AG08396 (cell line): ENCODE results near the gene ZNF217.
"Not testable (repeated sequence)": the region's sequence is repeated elsewhere in the genome, so short reads cannot be mapped to it uniquely, and the experiment has no call there.

ENCODE experiments used
- DNase-seq: peaks from one replicate; pipeline ENCODE4 v3.0.0; 2012; ENCODE audit warnings: low spot score, mixed read lengths

The ZNF217 gene

DNA sequence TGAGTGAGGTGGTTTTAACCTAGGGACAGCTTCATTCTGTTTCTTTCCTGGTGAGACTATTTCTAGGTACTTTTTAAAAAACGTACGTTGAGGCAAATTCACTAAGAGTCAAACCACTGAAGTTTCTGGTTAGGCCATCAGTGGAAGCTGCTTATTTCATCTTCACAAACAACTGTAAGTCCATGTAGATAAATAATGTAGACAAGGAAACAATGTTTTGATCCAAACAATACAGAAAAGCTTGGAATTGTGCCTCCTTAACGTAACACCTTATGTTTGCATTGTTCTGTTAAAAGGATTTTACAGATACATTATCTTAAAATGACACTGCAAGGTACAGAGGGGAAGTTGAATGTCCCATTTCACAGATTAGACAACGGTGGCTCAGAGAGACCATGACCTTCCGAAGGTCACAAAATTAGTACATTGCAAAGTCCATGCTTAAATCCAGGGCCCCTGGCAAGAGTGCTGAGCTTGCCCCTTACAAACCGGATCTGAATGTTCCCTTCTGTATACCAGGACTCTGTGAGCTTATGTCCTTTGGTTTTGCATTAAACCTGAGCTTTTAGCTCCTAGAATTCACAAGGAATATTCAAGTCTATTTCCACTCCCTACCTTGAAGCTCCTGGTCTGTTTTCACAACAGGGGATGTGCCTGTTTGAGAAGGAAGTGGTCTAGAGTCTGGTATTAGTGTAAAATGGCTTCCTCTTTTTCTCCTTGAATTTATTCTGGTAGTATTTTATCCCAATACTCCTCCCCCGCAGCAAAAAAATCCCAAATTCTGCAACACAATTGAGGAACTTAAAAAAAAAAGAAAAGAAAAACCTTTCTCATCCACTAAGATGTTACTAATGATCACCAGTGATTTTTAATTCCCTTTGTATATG is 28.9 kb upstream of the ZNF217 start:
- no peak for DNase-seq

DNA sequence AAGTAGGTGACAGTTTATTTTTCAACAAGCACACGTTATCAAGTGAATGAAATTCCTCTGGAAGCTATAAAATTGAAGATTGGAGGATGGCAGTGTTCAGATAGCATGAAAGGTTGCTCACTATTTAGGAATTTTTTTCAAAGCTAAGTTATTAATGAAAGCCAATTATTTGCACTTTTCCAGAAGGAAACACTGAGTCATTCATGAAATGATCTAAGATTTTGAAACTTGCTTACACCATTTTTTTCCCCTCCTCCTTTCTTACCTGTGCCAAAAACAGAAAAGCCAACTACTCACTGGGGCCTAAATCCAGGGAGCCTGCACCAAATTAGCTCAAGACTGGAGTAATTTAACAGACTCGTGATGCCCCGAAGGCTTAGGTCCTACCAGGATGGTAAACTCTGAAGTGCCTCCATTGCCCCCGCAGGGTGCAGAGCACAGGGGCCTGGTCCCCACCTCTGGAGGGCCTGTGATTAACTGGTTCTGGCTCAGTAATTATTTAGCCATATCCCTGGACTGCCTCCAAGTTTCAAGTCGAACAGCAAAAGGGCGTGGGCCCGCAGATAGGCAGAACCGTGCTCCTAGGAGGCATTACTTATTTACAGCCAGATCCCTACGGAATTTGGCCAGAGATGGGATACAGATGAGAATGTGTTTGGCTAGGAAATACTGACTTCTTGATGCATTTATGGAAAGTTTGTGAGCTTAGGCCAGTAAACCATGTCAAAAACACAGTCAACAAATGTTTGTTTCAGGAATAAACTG is 28.0 kb upstream of the ZNF217 start:
- peak; percentile 49 for DNase-seq

DNA sequence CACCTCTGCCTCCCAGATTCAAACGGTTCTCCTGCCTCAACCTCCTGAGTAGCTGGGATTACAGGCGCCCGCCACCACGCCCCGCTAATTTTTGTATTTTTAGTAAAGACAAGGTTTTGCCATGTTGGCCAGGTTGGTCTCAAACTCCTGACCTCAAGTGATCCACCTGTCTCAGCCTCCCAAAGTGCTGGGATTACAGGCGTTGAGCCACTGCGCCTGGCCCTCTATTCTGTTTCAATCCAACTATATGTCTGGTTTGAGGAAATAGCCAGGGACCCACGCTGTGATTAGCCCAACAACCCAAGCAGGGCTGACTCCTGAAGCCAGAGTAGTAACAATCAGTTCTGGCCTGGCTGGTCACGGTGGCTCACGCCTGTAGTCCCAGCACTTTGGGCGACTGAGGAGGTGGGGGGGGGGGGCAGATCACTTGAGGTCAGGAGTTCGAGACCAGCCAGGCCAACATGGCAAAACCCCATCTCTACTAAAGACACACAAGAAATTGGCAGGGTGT is 24.9 kb upstream of the ZNF217 start:
- not testable (repeated sequence) for DNase-seq

DNA sequence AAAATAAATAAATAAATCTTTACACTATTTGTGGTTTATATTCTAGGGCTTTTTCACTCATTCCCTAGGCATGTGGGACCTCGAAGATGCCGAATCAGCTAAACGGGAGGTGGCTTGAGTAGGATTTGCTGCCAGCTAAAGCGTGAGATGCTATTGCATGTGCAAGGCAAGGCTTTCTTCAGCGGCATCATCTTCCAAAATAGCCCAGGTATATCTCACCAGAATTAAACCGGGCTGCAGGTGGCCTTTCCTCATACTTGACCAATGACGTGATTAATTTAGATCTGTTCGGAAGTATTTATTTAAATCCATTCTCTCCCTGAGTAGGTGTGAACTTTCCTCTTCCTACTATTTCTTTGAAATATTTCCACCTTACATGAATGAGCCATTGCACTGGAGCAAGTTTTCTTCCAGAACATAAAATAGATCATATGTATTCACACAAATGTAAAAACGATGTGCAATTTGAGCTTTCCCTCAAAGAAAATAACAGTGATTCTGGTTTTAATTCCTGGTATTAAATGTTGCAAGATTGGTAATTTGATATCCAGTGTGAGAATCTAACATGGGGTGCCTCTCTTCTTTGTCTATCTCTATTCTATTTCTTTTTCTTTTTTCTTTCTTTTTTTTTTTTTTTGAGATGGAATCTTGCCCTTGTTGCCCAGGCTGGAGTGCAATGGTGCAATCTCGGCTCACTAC is 24.3 kb upstream of the ZNF217 start:
- no peak for DNase-seq

DNA sequence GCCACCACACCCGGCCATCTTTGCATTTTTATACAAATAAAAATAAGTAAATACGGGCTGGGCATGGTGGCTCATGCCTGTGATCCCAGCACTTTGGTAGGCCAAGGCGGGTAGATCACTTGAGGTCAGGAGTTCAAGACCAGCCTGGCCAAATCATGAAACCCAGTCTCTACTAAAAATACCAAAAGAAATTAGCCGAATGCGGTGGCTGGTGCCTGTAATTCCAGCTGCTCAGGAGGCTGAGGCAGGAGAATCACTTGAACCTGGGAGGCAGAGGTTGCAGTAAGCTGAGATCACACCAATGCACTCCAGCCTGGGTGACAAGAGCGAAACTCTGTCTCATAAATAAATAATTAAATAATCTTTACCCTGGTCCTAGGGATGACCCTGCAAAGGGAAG is 22.9 kb upstream of the ZNF217 start:
- DNase-seq: not testable (repeated sequence)

DNA sequence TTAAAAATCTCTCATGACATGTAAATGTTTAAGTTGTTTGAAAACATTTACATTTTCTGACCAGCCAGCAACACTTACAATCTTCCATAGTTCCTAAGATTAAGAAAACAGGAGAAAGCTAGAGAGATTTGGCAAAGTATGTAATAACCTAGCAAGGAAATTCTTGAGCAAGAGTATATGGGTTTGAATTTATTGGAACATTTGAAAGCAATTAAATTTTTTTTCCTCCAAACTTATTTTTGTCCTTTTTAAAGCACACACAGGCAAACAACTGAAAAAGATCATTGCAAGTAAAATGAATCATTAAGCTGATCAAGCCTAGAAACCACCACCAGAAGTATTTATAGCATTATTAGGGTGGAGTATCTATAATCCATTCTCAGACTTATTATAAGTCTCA is 20.1 kb upstream of the ZNF217 start:
- DNase-seq: no peak

DNA sequence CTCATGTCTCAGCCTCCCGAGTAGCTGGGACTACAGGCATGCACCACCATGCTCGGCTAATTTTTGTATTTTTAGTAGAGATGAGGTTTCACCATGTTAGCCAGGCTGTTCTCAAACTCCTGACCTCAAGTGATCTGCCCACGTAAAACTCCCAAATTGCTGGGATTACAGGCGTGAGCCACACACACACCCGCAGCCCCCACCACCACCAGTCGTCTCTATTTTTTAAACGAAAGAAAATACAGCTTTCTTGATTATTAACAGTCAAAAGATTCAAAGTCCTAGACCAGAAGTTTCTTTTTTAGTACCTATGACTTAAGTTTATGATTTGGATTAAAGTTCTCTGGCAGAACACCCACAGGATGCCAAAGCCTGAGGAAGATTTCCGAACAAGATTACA is 18.6 kb upstream of the ZNF217 start:
- DNase-seq: not testable (repeated sequence)

DNA sequence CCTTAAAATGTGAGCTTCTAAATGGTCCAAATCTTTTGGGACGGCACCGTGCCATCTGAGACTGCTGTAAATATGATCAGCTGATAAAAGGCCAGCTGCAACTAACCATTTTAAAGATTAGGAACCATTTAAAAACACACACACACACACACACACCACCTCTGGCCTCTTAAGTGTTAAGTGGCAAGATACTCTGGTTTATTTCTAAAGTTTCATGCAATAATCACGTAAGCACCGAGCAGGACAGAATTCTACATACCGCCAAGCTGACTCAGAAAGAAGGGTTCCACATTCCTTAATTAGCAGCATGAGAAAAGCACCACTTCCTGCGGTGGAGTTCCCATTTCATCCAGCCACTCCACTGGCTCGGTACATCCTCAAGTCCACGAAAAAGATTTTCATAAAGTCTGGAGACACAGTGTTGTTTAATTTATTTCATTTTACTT is 17.8 kb upstream of the ZNF217 start:
- DNase-seq: peak; percentile 81

DNA sequence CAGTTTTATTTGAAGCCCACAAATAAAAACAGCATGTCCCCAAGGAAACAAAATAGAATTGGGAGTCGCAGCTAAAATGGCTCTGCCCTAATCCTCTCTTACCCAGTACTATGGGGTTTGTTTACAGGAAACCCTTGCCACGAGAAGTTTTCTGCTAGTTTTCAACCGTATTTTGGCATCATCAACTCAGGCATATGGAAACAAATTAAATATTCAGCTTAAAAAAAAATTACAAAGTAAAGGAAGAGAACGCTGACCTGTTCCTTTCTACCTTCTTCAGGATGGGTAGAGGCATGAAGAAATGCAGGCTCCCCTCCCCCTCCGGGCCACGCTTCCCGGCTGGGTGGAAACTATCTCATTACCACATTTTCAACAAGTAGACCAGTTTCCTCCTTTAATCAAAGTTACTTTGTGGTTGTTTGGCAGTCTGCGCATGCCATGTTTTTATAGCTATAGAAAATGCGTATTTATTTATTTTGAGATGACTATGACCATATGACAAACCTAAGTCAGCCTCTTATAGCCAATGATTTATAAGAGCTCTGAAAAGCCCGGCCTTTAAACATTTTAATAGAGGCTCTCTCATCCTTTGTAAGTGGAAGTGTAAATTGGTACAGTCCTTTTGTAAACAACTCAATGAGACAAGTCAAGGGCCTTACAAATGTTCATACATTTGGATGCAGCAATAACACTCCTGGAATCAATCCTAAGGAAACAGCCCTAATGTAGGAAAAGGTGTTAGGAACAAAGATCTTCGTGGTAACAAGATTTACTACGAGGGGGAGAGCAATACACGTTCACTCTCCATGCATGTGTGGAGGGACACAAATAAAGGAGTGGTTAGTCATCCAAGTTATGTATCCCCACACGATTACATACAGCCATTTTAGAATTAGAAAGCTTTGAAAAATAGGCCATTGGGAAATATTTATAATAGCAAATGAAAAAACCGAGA is 16.1 kb upstream of the ZNF217 start:
- DNase-seq: no peak

DNA sequence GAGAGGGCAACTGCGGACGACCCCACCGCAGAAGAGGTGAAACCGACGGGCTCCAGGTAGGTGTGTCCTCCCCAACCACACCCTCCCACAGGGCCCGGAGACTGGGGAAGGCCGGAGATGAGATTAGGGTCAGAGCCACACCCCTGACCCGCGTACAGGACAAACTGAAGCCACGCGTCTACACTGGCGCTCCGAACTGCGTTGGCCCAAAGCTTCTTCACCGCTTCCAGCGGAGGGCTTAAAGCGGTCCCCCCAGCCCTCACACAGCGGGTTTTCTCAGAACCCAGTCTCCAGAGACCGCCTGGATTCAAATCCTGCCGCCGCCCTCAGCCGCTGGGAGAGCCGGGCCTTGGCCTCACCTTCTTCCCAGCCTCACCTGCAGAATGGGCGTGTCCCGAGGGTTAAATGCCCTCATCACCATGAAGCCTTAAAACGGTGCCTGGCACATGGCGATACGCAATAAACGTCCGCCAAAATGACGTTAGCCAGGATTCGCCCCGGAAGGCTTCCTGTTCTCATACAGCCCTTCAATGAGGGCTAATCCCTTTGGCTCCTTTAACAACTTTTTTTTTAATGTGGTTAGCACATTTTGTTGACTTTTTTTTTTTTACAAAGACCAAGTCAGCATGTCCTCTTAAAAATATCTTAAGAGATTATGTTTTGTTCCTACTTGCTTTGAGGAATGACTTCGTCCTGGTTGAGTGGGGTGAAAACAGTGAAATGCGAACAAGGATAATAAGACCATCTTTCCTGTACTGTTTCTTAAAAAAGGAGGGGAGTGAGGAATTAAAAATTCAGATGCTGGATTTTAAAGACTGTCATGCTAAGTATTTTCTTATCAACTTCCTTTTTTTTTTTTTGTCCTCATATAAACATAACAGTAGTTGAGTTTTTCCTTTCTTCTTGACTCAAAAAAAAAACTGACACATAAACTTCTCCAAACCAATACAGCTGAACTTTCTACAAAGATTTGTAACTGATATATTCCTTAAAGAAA is 15.1 kb upstream of the ZNF217 start:
- DNase-seq: no peak

DNA sequence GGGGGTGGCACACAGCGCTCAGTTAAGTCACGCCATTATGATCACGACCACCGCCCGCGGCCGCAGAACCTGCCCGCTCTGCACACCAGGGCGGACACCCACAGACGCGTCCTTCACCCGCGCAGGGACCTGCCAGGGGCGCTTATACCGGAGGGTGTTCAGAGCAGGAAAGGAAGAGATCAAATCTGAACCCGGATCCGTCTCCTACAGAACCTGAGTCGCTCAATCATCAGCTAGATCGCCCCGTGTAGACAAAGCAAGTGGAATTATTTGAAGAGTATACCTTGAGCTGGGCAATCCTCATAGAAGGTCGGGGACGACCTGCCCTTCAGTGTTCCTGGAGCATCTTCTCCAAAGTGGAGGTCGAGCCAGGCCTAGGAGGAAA is 14.4 kb upstream of the ZNF217 start:
- DNase-seq: no peak

DNA sequence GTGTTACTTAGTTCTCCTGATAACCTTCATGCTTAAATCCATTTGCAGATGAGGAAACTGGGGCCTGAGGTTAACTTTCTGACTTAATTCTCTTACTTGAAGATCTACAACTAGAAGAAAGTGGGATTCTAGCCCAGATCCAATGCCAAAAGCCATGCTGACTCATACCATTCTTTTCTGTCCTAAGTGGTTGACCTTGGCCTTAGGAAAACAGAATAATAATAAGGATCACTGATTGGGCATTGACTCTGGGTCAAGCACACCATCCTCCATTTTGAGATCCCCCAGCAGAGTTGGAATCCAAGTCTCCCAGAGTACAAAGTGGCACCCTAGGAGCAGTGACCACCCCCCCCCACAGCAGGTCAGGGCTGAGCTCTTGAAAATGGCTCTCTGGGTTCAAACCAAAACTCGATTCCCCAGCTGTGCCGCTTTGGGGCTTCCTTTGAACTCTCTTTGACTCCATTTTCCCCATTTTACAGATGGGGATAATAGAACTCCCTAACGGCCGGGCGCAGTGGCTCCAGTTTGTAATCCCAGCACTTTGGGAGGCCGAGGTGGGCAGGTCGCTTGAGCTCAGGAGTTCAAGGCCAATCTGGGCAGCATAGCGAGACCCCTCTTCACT is 12.8 kb upstream of the ZNF217 start:
- DNase-seq: peak; percentile 48

DNA sequence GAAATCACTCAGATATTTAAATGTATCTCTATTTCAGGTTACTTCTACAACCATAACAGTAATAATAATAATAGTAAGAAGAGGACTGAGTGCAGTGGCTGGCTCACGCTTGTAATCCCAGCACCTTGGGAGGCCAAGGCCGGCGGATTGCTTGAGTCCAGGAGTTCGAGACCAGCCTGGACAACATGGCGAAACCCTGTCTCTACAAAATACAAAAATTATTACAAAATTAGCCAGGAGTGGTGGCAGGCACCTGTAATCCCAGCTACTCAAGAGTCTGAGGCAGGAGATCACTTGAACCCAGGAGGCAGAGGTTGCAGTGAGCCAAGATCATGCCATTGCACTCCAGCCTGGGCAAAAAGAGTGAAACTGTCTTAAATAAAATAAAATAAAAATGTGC is 11.8 kb upstream of the ZNF217 start:
- not testable (repeated sequence) for DNase-seq

DNA sequence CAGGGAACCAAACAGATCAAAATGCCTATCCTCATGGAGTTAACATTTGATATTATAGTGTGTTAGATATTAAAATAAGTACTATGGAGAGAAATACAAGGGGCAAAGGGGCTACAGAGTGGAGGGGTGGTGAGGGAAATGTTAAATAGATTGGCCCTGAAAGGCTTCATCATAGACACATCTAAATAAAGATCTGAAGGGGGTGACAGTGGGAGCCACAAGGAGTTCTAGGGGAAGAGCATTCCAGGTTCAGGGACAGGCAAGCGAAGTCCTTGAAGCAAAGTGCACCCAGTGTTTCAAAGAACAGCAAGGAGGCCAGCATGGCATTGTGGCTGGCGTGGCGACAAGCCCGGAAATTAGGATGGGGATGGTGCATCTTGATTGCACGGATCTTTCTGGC is 11.2 kb upstream of the ZNF217 start:
- not testable (repeated sequence) for DNase-seq

DNA sequence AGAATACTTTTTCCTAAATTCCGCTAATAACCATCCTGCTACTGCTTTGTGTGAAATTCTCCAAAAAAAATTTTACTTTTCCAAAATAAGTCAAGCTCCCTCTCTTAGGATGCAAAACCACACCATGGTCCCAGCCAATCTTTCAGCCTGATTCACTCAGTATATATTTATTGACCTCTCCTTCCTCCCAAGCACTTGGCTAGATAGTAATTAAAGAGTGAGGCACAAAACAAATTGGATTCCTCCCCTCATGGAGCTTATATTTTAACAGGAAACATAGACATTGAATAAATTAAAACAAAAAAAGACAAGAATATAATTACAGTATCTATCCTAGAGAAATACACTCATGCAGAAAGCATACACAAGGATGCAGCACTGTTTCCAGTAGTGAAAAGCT is 9.0 kb upstream of the ZNF217 start:
- DNase-seq: no peak

DNA sequence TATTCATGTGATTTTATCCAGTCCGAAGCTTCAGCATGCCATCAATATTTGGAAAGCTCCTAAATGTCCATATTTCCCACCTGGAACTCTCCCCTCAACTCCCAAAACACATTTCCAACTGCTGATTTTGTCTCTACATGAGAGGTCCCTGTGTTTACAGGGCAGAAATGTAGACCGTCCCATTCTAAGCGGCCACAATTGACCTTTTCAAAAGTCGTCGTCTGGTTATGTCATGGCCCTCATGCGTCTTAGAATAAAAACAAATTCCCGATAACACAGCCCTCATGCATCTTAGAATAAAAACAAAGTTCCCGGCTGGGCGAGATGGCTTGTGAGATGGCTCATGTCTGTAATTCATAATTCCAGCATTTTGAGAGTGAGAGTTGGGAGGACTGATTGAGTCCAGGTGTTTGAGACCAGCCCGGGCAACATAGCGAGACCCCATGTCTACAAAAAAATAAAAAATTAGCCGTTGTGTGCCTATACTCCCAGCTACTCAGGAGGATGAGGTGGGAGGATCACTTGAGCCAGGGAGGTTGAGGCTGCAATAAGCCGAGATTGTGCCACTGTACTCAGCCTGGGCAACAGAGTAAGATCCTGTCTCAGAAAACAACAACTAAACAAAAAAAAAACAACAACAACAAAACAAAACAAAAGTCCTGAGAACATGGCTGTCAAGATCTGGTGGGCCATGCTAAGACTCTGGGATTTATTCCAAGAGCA is 6.4 kb upstream of the ZNF217 start:
- no peak for DNase-seq

DNA sequence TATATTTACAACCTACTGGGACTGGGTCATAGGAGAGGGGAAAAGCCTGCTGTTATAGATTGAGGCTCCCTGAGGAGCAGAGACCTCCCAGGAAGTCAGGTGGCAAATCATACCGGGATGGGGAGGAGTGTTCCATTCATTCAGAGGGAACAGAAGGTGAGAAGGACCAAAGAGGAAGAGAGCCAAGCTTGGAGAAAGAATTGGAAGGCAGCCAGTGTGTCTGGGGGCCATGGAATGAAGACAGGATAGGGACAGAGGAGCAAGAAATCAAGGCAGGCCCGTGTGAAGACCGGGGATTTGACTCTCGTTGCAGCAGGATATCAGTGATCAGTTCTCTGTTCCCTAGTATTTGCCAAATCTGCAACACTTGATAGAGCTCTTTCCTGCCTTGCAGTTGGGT is 5.7 kb upstream of the ZNF217 start:
- no peak for DNase-seq

DNA sequence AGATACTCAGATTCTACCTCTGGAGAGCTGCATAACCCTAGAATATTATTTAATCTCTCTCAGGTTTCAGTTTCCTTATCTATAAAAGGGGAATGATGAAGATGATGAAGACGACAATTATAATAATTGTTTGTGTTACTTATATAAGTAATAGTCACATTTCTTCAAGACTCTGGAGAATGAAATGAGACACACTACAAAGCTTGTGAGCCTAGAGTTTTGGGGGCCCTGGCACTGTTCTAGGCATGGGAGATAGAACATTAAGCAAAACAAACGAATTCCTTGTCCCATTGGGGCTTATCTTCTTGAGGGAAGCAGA is 5.4 kb upstream of the ZNF217 start:
- no peak for DNase-seq
